HG03139 (cell line): ENCODE measurements around the gene OTOL1.

Source experiments
- ATAC-seq: cut with Tn5 transposase; IDR thresholded peaks from one replicate; pipeline ENCODE4 v1.9.1; 2021; ENCODE audit not compliant: unreplicated experiment

Gene OTOL1

DNA sequence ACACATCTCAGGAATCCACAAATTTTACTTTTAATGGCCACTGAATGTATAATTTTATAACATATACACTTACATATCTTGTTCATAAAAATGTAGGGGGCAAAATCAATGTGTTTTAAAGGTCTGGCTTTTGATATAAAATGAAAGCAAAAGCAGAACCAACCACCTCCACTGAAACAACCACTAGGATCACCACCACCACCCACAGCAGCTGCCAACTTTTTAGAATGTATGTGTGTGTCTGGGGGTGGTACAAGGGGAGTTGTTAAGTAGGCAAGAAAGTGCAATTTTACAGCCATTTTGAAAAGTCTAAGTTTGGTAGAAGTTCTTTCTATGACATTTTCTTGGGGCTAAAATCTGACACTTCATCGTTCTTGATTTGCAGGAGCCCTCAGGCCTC lies 44.0 kb downstream of the OTOL1 start:
- ATAC-seq, result no peak

DNA sequence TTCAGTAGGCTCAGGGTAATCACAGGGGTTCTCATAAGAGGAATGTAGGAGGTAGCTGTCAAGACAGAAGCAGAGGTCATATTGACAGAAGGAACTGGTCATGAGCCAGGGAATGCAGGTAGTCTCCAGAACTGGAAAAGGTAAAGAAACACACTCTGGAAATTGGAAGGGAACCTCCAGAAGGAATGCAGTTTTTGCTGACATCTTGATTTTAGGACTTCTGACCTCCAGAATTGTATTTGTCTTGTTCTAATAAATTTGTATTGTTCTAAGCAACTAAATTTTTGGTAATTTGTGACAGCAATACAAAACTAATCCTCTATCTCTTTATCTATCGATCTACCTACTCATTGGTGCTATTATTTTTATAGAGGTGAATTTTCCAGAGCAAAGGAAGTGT lies 49.2 kb downstream of the OTOL1 start:
- ATAC-seq, result no peak

DNA sequence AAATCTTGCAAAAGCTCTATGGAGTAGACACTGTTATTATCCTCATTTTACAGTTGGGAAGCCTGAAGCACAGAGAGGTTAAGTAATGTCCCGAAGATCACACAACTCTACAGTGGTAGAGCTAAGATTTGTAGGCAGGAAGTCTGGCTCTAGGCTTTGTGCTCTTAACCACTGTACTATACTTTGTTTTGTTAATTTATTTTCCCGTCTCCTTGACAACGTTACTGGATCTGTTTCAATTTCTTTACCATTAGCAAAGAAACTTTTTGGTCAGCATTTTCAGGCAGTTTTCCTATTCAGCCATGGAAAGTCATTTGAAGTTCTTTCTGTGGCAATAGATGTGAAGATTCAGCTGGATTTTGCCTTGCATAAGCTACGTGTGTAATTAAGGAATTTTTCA lies 51.7 kb downstream of the OTOL1 start:
- no peak for ATAC-seq

DNA sequence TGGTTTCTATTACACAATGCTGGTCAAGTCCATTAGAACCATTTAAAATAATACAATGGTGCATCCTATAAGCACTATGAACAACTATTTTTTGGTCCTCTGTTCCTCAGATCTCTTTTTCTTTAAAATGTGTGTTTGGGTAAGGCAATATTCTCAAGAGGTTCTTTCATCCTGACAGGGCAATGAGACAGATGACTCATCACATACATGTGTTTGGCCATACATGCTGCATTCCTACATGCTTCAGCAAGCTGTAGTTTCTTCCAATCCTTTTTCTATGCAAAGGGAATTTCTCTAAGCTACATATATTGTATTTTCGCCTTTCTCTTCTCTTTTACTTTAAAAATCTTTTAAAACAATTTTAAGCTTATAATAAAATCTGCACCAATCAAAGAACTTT lies 52.7 kb downstream of the OTOL1 start:
- ATAC-seq, result no peak

GRCh38 chr3:161550491-161551195 lies 54.0 kb downstream of the OTOL1 start:
- ATAC-seq, result no peak

- ATAC-seq, result no peak
Measured at GRCh38 chr3:161551697-161552096, 55.1 kb downstream of the OTOL1 start.

GRCh38 chr3:161552984-161553560 lies 56.5 kb downstream of the OTOL1 start:
- no peak for ATAC-seq
